GM21737 (cell line): ENCODE results near the gene SRRD.

Experiments
- ATAC-seq: cut with Tn5 transposase; IDR thresholded peaks from one replicate; pipeline ENCODE4 v1.9.1; 2021; ENCODE audit warnings: mild to moderate bottlenecking, moderate library complexity; ENCODE audit not compliant: unreplicated experiment

Gene SRRD

DNA sequence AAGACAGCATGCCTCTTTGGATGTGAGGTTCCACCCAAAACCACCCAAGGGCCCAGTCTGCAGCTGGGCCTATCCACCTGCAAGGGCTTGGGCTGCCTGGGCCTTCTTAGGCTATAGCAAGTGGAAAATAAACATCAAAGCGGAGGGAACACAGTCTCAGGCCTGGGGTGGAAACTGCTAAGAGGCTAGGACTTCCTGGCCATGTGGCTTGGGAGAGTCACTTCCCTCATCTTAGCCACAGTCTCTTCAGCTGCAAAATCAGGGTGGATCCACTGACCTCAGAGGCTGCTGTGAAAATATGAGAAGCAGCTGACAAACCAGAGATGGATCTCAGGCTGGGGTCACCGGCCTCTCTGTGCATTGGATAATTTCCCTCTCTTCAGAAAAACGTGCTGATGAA lies 59.2 kb downstream of the SRRD start:
- ATAC-seq: no peak
